ENCODE measurements around the gene RARB.

The RARB gene

GRCh38 chr3:25621087-25621486, 193.0 kb downstream of the RARB start:
- no peak for DNase-seq (ENCODE audit: low read depth)
- TF ChIP-seq CTCF (conservative IDR thresholded peaks at IDR 0.05; ENCODE audit: low read length) = no peak
- H3K4me3 ChIP-seq (ENCODE audit: low read length) = no peak overlapping the region

GRCh38 chr3:25631989-25632388, 203.9 kb downstream of the RARB start:
- no peak for TF ChIP-seq CTCF (conservative IDR thresholded peaks at IDR 0.05; ENCODE audit: low read length)
- H3K4me3 ChIP-seq (ENCODE audit: low read length) = no peak overlapping the region

GRCh38 chr3:25633919-25634318, 205.9 kb downstream of the RARB start:
- no peak overlapping the region for H3K4me3 ChIP-seq (ENCODE audit: low read length)
- TF ChIP-seq CTCF (conservative IDR thresholded peaks at IDR 0.05; ENCODE audit: low read length) = no peak
- DNase-seq (ENCODE audit: low read depth) = no peak

More at GRCh38 chr3:25631989-25632388, 203.9 kb downstream of the RARB start:
- DNase-seq (ENCODE audit: low read depth) = no peak

- DNase-seq (ENCODE audit: low read depth) = no peak
- TF ChIP-seq CTCF (conservative IDR thresholded peaks at IDR 0.05; ENCODE audit: low read length) = no peak
- H3K4me3 ChIP-seq (ENCODE audit: low read length) = no peak overlapping the region
These were observed 207.0 kb downstream of the RARB start for GRCh38 chr3:25635038-25635437.
